ENCODE data around the gene DCP2.

Gene DCP2

GRCh38 chr5:112967520-112968083, 9.0 kb upstream of the DCP2 start:
- no peak for DNase-seq

GRCh38 chr5:112968411-112969106, 8.0 kb upstream of the DCP2 start:
- no peak for DNase-seq

- no peak for DNase-seq
Measured at GRCh38 chr5:112971276-112971675, 5.3 kb upstream of the DCP2 start.

- no peak for DNase-seq
Measured at GRCh38 chr5:112973036-112973435, 3.6 kb upstream of the DCP2 start.

GRCh38 chr5:112973904-112974303, 2.7 kb upstream of the DCP2 start:
- DNase-seq = no peak

GRCh38 chr5:112974901-112975300, 1.7 kb upstream of the DCP2 start:
- no peak for DNase-seq

GRCh38 chr5:112975721-112976431, 722 bp upstream of the DCP2 start:
- DNase-seq = no peak

- DNase-seq = no peak
Measured at GRCh38 chr5:112977440-112977861, 853 bp downstream of the DCP2 start.

GRCh38 chr5:112978836-112979235, 2.2 kb downstream of the DCP2 start:
- DNase-seq = no peak

GRCh38 chr5:112979723-112980122, 3.1 kb downstream of the DCP2 start:
- DNase-seq = no peak

GRCh38 chr5:112983363-112983762, 6.8 kb downstream of the DCP2 start:
- DNase-seq = no peak

GRCh38 chr5:112986224-112986623, 9.6 kb downstream of the DCP2 start:
- DNase-seq = no peak

GRCh38 chr5:112995764-112996618, 19.4 kb downstream of the DCP2 start:
- peak; percentile 81 for DNase-seq

- no peak for DNase-seq
Measured at GRCh38 chr5:112996830-112997374, 20.3 kb downstream of the DCP2 start.

GRCh38 chr5:112998296-112998695, 21.7 kb downstream of the DCP2 start:
- no peak for DNase-seq

GRCh38 chr5:113000466-113000865, 23.9 kb downstream of the DCP2 start:
- DNase-seq = no peak

GRCh38 chr5:113002423-113002822, 25.8 kb downstream of the DCP2 start:
- DNase-seq = no peak

- no peak for DNase-seq
Measured at GRCh38 chr5:113003763-113004162, 27.2 kb downstream of the DCP2 start.

GRCh38 chr5:113005454-113005853, 28.9 kb downstream of the DCP2 start:
- DNase-seq = no peak

GRCh38 chr5:113017881-113018635, 41.5 kb downstream of the DCP2 start:
- DNase-seq = no peak

GRCh38 chr5:113020461-113021273, 44.1 kb downstream of the DCP2 start:
- no peak for DNase-seq
